SK-N-SH treated with all-trans-retinoic acid at 6 μM for 48 hours (cell line): ENCODE data around the gene HHAT.

Source experiments
- ATAC-seq: fragments of 200-7000 bp; cut with Tn5 transposase; 3 replicates; pipeline ENCODE4 v1.9.1; 2020; ENCODE audit warnings: mild to moderate bottlenecking, moderate library complexity
- ARNTL ChIP-seq: fragments of 450-650 bp; formaldehyde crosslinking; IDR thresholded peaks from 2 replicates; pipeline ENCODE4 v1.5.0; 2020; ENCODE audit warnings: low read depth, mild to moderate bottlenecking, moderate library complexity, borderline replicate concordance
- BACH2 ChIP-seq: fragments of 250-450 bp; sonication (Bioruptor Pico); IDR thresholded peaks from 2 replicates; pipeline ENCODE4 v1.9.0; 2021; ENCODE audit warnings: mild to moderate bottlenecking, borderline replicate concordance
- CSDC2 ChIP-seq: fragments of 250-450 bp; sonication (Bioruptor Pico); IDR thresholded peaks from 2 replicates; pipeline ENCODE4 v1.5.0; 2020; ENCODE audit warnings: mild to moderate bottlenecking, moderate library complexity
- CSRNP3 ChIP-seq: fragments of 250-450 bp; sonication (Bioruptor Pico); IDR thresholded peaks from 2 replicates; pipeline ENCODE4 v1.5.1; 2021; ENCODE audit warnings: mild to moderate bottlenecking, moderate library complexity
- ESRRG ChIP-seq: fragments of 250-450 bp; sonication (Bioruptor Pico); IDR thresholded peaks from 2 replicates; pipeline ENCODE4 v1.6.1; 2021; ENCODE audit warnings: mild to moderate bottlenecking
- GLIS3 ChIP-seq: fragments of 250-450 bp; sonication (Bioruptor Pico); IDR thresholded peaks from 2 replicates; pipeline ENCODE4 v1.5.0; 2020; ENCODE audit warnings: mild to moderate bottlenecking, moderate library complexity
- ISL1 ChIP-seq: fragments of 250-450 bp; sonication (Bioruptor Pico); IDR thresholded peaks from 2 replicates; pipeline ENCODE4 v2.1.2; 2022; ENCODE audit warnings: mild to moderate bottlenecking, moderate library complexity
- OSR1 ChIP-seq: fragments of 250-450 bp; sonication (Bioruptor Pico); IDR thresholded peaks from 2 replicates; pipeline ENCODE4 v1.8.0; 2022; ENCODE audit warnings: moderate library complexity, mild to moderate bottlenecking, inconsistent platforms
- PATZ1 ChIP-seq: fragments of 250-450 bp; sonication (Bioruptor Pico); IDR thresholded peaks from 2 replicates; pipeline ENCODE4 v1.8.0; 2020; ENCODE audit warnings: mild to moderate bottlenecking, moderate library complexity, borderline replicate concordance
- PPARA ChIP-seq: fragments of 250-450 bp; sonication (Bioruptor Pico); IDR thresholded peaks from 2 replicates; pipeline ENCODE4 v1.5.0; 2020; ENCODE audit warnings: mild to moderate bottlenecking, borderline replicate concordance
- RARB ChIP-seq: fragments of 250-450 bp; sonication (Bioruptor Pico); IDR thresholded peaks from 2 replicates; pipeline ENCODE4 v1.8.0; 2021; ENCODE audit warnings: mild to moderate bottlenecking, moderate library complexity
- SNAI2 ChIP-seq: fragments of 250-450 bp; sonication (Bioruptor Pico); IDR thresholded peaks from 2 replicates; pipeline ENCODE4 v1.5.0; 2020; ENCODE audit warnings: mild to moderate bottlenecking, moderate library complexity
- TCF4 ChIP-seq: fragments of 250-450 bp; sonication (Bioruptor Pico); IDR thresholded peaks from 2 replicates; pipeline ENCODE4 v1.8.0; 2021; ENCODE audit warnings: mild to moderate bottlenecking, moderate library complexity, borderline replicate concordance
- TOX ChIP-seq: fragments of 250-450 bp; sonication (Bioruptor Pico); IDR thresholded peaks from 2 replicates; pipeline ENCODE4 v1.8.0; 2021; ENCODE audit warnings: mild to moderate bottlenecking, moderate library complexity, borderline replicate concordance
- TSHZ2 ChIP-seq: fragments of 250-450 bp; sonication (Bioruptor Pico); IDR thresholded peaks from 2 replicates; pipeline ENCODE4 v1.5.0; 2020; ENCODE audit warnings: mild to moderate bottlenecking, moderate library complexity
- ZC3H10 ChIP-seq: fragments of 250-450 bp; sonication (Bioruptor Pico); IDR thresholded peaks from 2 replicates; pipeline ENCODE4 v1.5.1; 2021; ENCODE audit warnings: mild to moderate bottlenecking, moderate library complexity
- ZFP3 ChIP-seq: fragments of 250-450 bp; sonication (Bioruptor Pico); IDR thresholded peaks from 2 replicates; pipeline ENCODE4 v1.5.0; 2020; ENCODE audit warnings: mild to moderate bottlenecking, moderate library complexity
- ZFP30 ChIP-seq: fragments of 450-650 bp; formaldehyde crosslinking; IDR thresholded peaks from 2 replicates; pipeline ENCODE4 v1.5.0; 2022; ENCODE audit warnings: mild to moderate bottlenecking, moderate library complexity
- ZNF565 ChIP-seq: fragments of 450-650 bp; formaldehyde crosslinking; conservative IDR thresholded peaks from 2 replicates; pipeline ENCODE4 v1.5.0; 2020; ENCODE audit warnings: low read depth, mild to moderate bottlenecking, moderate library complexity
- ZNF70 ChIP-seq: fragments of 450-650 bp; formaldehyde crosslinking; IDR thresholded peaks from 2 replicates; pipeline ENCODE4 v1.5.0; 2020; ENCODE audit warnings: mild to moderate bottlenecking, moderate library complexity
- ZNF8 ChIP-seq: fragments of 450-650 bp; formaldehyde crosslinking; IDR thresholded peaks from 2 replicates; pipeline ENCODE4 v1.5.0; 2020; ENCODE audit warnings: mild to moderate bottlenecking, moderate library complexity
- TF ChIP-seq, protein P1 (sequence below): fragments of 250-450 bp; sonication (Bioruptor Pico); IDR thresholded peaks from 2 replicates; pipeline ENCODE4 v1.8.0; 2021; ENCODE audit warnings: low read depth, mild to moderate bottlenecking, moderate library complexity, borderline replicate concordance
- TF ChIP-seq, protein P2 (sequence below): fragments of 250-450 bp; sonication (Bioruptor Pico); IDR thresholded peaks from 2 replicates; pipeline ENCODE4 v1.5.1; 2020; ENCODE audit warnings: low read depth, mild to moderate bottlenecking, moderate library complexity

The HHAT gene

DNA sequence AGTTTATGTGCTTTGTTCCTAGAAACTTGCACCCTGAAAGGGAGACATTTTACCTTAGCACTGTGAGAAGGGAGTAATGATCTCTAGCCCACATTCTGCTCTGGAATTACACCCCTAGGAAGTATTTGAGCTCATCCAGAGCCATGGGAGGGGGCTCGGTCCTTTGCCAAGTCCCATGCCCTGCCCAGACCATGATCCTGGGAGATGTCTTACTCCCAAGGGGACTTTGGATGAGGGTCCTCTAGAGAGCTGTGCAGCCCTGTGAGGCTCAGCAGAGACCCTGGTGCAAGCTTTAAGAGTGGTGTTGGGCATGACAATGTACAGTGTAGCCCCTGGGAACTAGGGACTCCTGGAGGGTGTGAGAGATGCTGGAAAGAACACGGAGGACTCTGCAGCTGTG is 241.4 kb downstream of the HHAT start (continued):
- TF ChIP-seq PATZ1 (no peak), ZFP3 (no peak)

- peak; percentile 72 for ATAC-seq
These were observed 242.9 kb downstream of the HHAT start for GRCh38 chr1:210571356-210572284.

More at GRCh38 chr1:210571356-210572284, 242.9 kb downstream of the HHAT start:
- TF ChIP-seq TOX (CRISPR knock-in tag) (no peak), PPARA (no peak), GLIS3 (CRISPR knock-in tag) (peak; percentile 49; the same call in 1 of the 2 replicates), ARNTL (CRISPR knock-in tag) (no peak), ZNF8 (CRISPR knock-in tag) (peak; percentile 10; the same call in 1 of the 2 replicates), OSR1 (CRISPR knock-in tag) (no peak), ZFP3 (peak; percentile 80), CSDC2 (CRISPR knock-in tag) (no peak), PATZ1 (peak; percentile 63; the same call in 1 of the 2 replicates), CSRNP3 (no peak; the same call in 1 of the 2 replicates), ZNF565 (CRISPR knock-in tag) (no peak), BACH2 (CRISPR knock-in tag) (no peak), ZNF70 (CRISPR knock-in tag) (no peak), ISL1 (CRISPR knock-in tag) (peak; percentile 98), TSHZ2 (CRISPR knock-in tag) (peak; percentile 91), TCF4 (no peak; the same call in 1 of the 2 replicates), SNAI2 (no peak), ESRRG (no peak; the same call in 1 of the 2 replicates), ZFP30 (CRISPR knock-in tag) (no peak), ZC3H10 (CRISPR knock-in tag) (peak; percentile 65; the same call in 1 of the 2 replicates), RARB (CRISPR knock-in tag) (no peak)
- TF ChIP-seq, protein P1, sequence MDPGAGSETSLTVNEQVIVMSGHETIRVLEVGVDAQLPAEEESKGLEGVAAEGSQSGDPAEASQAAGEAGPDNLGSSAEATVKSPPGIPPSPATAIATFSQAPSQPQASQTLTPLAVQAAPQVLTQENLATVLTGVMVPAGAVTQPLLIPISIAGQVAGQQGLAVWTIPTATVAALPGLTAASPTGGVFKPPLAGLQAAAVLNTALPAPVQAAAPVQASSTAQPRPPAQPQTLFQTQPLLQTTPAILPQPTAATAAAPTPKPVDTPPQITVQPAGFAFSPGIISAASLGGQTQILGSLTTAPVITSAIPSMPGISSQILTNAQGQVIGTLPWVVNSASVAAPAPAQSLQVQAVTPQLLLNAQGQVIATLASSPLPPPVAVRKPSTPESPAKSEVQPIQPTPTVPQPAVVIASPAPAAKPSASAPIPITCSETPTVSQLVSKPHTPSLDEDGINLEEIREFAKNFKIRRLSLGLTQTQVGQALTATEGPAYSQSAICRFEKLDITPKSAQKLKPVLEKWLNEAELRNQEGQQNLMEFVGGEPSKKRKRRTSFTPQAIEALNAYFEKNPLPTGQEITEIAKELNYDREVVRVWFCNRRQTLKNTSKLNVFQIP = 0 out of 2 replicates have a peak, but pooled peaks have one; percentile 50
- TF ChIP-seq, protein P2, sequence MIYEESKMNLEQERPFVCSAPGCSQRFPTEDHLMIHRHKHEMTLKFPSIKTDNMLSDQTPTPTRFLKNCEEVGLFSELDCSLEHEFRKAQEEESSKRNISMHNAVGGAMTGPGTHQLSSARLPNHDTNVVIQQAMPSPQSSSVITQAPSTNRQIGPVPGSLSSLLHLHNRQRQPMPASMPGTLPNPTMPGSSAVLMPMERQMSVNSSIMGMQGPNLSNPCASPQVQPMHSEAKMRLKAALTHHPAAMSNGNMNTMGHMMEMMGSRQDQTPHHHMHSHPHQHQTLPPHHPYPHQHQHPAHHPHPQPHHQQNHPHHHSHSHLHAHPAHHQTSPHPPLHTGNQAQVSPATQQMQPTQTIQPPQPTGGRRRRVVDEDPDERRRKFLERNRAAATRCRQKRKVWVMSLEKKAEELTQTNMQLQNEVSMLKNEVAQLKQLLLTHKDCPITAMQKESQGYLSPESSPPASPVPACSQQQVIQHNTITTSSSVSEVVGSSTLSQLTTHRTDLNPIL (CRISPR knock-in tag) = peak; percentile 70
